GM06990 (cell line): ENCODE measurements around the gene TTC32.
"Not testable (repeated sequence)": the region's sequence is repeated elsewhere in the genome, so short reads cannot be mapped to it uniquely, and the experiment has no call there.

ENCODE experiments used
- DNase-seq: peaks from one replicate; pipeline ENCODE4 v3.0.0-alpha.2; 2011; ENCODE audit not compliant: insufficient read length; ENCODE audit errors: extremely low read depth
- H3K27me3 ChIP-seq: replicated peaks from 2 replicates; pipeline ENCODE4 v1.6.0; 2011; ENCODE audit warnings: low read length; ENCODE audit not compliant: control insufficient read depth, insufficient read depth
- H3K36me3 ChIP-seq: 2 replicates; pipeline ENCODE4 v1.5.1; 2011; ENCODE audit warnings: low read length; ENCODE audit not compliant: control insufficient read depth, insufficient read depth
- H3K4me3 ChIP-seq: replicated peaks from 2 replicates; pipeline ENCODE4 v1.5.1; 2011; ENCODE audit warnings: low read depth, mild to moderate bottlenecking, control low read depth, low read length
- TF ChIP-seq, protein P1 (sequence below): IDR thresholded peaks from 2 replicates; pipeline ENCODE4 v1.5.1; 2011; ENCODE audit warnings: low read length, control low read depth, mild to moderate bottlenecking, inconsistent platforms; ENCODE audit not compliant: insufficient read depth, poor library complexity, severe bottlenecking

Gene TTC32

GRCh38 chr2:19882286-19882685 lies 19.5 kb downstream of the TTC32 start:
- TF ChIP-seq, protein P1, sequence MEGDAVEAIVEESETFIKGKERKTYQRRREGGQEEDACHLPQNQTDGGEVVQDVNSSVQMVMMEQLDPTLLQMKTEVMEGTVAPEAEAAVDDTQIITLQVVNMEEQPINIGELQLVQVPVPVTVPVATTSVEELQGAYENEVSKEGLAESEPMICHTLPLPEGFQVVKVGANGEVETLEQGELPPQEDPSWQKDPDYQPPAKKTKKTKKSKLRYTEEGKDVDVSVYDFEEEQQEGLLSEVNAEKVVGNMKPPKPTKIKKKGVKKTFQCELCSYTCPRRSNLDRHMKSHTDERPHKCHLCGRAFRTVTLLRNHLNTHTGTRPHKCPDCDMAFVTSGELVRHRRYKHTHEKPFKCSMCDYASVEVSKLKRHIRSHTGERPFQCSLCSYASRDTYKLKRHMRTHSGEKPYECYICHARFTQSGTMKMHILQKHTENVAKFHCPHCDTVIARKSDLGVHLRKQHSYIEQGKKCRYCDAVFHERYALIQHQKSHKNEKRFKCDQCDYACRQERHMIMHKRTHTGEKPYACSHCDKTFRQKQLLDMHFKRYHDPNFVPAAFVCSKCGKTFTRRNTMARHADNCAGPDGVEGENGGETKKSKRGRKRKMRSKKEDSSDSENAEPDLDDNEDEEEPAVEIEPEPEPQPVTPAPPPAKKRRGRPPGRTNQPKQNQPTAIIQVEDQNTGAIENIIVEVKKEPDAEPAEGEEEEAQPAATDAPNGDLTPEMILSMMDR: no peak
- Histone ChIP-seq H3K27me3 (no peaks in the 10 kb centered on the region), H3K4me3 (no peak overlapping the region), H3K36me3 (no peaks in the 10 kb centered on the region)
- no peak for DNase-seq

DNA sequence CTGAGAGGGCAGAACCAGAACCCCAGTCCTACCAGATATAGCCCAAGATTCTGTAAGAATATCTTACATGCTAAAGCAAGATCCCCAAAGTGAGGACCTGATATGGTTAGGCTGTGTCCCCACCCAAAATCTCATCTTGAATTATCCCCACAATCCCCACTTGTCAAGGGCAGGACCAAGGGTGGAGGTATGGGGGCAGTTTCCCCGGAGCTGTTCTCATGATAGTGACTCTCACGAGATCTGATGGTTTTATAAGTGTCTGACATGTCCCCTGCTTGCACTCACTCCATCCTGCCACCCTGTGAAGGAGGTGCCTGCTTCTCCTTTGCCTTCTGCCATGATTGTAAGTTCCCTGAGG lies 19.9 kb downstream of the TTC32 start:
- TF ChIP-seq, protein P1: no peak
- H3K36me3 ChIP-seq: no peaks in the 10 kb centered on the region
- H3K27me3 ChIP-seq: no peaks in the 10 kb centered on the region
- no peak overlapping the region for H3K4me3 ChIP-seq
- DNase-seq: no peak

GRCh38 chr2:19881221-19881907 lies 20.4 kb downstream of the TTC32 start:
- Histone ChIP-seq H3K36me3 (no peaks in the 10 kb centered on the region), H3K27me3 (no peaks in the 10 kb centered on the region), H3K4me3 (no peak overlapping the region)
- TF ChIP-seq, protein P1: no peak
- DNase-seq: no peak

DNA sequence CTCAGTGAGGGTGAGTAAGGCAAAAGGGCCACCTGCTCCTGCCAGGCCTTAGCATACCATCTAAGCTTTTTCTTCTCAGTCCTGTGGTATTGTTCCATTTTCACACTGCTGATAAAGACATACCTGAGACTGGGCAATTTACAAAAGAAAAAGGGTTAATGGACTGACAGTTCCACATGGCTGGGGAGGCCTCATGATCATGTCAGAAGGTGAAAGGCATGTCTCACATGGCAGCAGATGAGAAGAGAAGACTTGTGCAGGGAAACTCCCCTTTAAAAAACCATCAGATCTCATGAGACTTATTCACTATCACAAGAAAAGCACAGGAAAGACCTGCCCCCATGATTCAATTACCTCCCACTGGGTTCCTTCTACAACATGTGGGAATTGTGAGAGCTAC lies 21.6 kb downstream of the TTC32 start:
- H3K4me3 ChIP-seq, DNase-seq, H3K27me3 ChIP-seq, H3K36me3 ChIP-seq: not testable (repeated sequence)

- no peak for DNase-seq
- Histone ChIP-seq H3K27me3 (no peaks in the 10 kb centered on the region), H3K36me3 (peaks cover 3% of the 10 kb centered on the region; the same call in 1 of the 2 replicates), H3K4me3 (no peak overlapping the region)
- TF ChIP-seq, protein P1: no peak
Observed at GRCh38 chr2:19879120-19879519, 22.7 kb downstream of the TTC32 start.

DNA sequence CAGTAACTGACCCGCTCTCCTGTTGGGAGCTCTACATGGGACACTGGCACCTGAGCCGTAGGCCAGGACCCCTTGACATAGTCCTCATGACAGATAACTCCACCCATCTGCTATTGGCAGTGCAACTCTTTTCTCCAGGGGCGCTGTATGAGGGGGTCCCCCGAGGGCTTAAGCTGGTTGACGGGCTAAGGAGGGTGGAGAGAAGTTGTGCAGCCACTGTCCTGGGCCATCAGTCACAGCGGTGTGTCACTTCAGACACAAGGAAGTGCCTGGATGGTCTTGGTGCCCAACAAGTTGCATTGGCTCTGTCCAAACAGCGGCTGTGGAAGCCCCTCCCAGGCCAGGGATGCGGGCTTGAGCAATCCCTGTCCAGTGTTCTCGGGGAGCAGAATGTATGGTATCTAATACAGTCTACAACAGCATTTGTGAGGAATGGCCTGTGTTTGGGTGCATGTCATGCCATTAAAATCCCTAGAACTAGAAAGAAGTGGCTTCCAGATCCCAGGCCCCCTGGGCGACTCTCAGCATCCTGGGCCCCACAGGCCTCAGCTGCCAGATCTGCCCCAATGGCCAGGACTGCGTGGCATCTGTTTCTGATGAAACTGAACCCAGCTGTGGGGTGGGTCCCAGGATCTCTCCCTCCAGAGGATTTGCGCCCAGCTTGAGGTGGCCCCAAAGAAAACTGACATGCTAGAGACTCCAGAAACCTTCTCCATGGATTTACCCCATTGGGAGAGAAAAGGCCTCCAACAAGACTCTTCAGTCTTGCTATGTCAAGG lies 23.3 kb downstream of the TTC32 start:
- DNase-seq: no peak
- Histone ChIP-seq H3K4me3 (no peak overlapping the region), H3K27me3 (no peaks in the 10 kb centered on the region), H3K36me3 (peaks cover 3% of the 10 kb centered on the region; the same call in 1 of the 2 replicates)
- TF ChIP-seq, protein P1: no peak
